ENCODE data around the gene FBLN2. TPM values are rescaled to one million over a fixed set of nuclear protein-coding genes. Genes with fewer than 3 reads are reported as not detected.

The FBLN2 gene
- total RNA-seq, 4 donors from 2014 or later: 85.9 to 187 (median 117) TPM

DNA sequence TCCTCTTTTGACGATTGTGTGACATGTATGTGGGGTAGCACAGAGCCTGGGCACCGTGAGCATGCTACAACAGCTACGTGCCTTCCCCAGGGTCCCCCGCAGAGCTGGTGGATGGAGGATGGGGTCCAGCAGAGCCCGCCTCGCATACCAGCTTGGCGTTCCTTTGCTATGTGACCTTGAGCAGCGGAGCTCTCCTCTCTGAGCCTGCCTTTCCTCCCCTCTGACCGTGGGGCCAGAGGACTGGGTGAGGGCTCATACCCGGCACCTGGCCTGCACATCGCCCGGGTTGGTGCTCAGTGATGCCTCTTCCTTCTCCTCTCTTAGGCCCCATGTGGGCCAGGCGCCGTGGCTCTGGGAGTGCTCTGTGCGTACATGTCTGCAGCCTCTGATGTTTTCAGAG is 73.4 kb downstream of the FBLN2 start:
- ATAC-seq: no peak
- no peaks in the 10 kb centered on the region for H3K9me3 ChIP-seq
- no peaks in the 10 kb centered on the region for H3K27me3 ChIP-seq
- no peak overlapping the region for H3K4me3 ChIP-seq
- H3K27ac ChIP-seq: no peak overlapping the region
- peaks cover 0 to 42% of the 10 kb centered on the region in 2 donors for H3K36me3 ChIP-seq
- TF ChIP-seq, protein P1, sequence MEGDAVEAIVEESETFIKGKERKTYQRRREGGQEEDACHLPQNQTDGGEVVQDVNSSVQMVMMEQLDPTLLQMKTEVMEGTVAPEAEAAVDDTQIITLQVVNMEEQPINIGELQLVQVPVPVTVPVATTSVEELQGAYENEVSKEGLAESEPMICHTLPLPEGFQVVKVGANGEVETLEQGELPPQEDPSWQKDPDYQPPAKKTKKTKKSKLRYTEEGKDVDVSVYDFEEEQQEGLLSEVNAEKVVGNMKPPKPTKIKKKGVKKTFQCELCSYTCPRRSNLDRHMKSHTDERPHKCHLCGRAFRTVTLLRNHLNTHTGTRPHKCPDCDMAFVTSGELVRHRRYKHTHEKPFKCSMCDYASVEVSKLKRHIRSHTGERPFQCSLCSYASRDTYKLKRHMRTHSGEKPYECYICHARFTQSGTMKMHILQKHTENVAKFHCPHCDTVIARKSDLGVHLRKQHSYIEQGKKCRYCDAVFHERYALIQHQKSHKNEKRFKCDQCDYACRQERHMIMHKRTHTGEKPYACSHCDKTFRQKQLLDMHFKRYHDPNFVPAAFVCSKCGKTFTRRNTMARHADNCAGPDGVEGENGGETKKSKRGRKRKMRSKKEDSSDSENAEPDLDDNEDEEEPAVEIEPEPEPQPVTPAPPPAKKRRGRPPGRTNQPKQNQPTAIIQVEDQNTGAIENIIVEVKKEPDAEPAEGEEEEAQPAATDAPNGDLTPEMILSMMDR (IDR thresholded peaks at IDR 0.05): no peak
- TF ChIP-seq POLR2AphosphoS5 (IDR thresholded peaks at IDR 0.05) (no peak), POLR2A (IDR thresholded peaks at IDR 0.05) (no peak), EP300 (IDR thresholded peaks at IDR 0.05) (no peak)
- no CpG with 5 or more reads among the region's 15 CpGs for WGBS, 2 donors (ENCODE audit: low coverage in 1 of 2)
- no peaks in the 10 kb centered on the region for H3K4me1 ChIP-seq

DNA sequence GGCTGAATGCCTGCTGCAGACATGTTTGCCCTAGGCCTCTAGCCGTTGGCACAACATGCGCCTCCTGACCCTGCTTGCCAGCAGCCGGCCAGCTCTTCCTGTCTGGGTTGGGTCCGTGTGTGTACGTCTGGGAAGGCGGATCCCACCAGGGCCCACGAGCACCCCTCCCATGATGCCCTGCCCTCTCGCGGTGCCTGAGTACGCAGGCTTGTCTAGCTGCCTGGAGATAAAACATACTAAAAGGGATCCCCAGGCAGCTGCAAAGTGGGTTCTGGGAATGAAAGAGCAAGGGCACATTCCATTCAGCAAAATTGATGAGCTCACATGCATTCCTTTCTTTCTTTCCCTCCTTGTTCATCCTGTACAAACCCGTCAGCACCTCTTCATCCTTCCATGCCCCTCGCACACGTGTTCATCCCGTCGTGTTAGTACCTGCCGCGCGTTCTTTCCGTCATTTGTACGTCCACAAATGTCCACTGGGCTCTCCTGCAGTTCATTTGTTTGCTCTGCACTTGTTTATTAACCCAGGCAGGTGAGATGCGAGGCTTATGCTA is 74.3 kb downstream of the FBLN2 start:
- H3K4me1 ChIP-seq: no peaks in the 10 kb centered on the region
- no peak overlapping the region for H3K27ac ChIP-seq
- WGBS, 2 donors (ENCODE audit: low coverage in 1 of 2): 48 to 62% methylated on average over 10 to 11 of the region's 21 CpGs

DNA sequence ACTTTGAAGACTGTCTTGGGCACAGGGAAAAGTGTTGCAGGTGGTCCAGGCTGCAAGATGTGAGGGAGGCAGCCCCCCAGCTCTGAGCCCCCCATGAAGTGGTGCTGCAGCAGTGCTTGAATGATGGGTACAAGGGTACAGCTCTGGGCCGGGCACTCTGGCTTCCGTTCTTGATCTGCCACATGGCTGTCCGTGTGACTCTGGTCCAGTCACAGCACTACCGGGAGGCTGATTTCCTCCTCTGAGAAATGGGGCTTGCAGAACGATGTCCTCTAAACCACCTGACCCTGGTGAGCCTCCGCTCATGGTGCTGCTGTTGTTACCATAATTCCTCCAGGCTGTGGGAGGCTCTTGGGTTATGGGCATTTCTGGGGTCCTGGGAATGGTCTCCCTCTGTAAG is 75.1 kb downstream of the FBLN2 start:
- ATAC-seq: no peak
- H3K36me3 ChIP-seq: peaks cover 0 to 37% of the 10 kb centered on the region in 2 donors

More for the DNA sequence above, 74.3 kb downstream of the FBLN2 start:
- peaks cover 0 to 39% of the 10 kb centered on the region in 2 donors for H3K36me3 ChIP-seq
- no peak overlapping the region for H3K4me3 ChIP-seq
- TF ChIP-seq EP300 (IDR thresholded peaks at IDR 0.05) (no peak), POLR2AphosphoS5 (IDR thresholded peaks at IDR 0.05) (no peak), POLR2A (IDR thresholded peaks at IDR 0.05) (no peak)
- TF ChIP-seq, protein P1 (IDR thresholded peaks at IDR 0.05): no peak
- H3K27me3 ChIP-seq: no peaks in the 10 kb centered on the region
- H3K9me3 ChIP-seq: no peaks in the 10 kb centered on the region
- peak; percentile 39 for ATAC-seq

DNA sequence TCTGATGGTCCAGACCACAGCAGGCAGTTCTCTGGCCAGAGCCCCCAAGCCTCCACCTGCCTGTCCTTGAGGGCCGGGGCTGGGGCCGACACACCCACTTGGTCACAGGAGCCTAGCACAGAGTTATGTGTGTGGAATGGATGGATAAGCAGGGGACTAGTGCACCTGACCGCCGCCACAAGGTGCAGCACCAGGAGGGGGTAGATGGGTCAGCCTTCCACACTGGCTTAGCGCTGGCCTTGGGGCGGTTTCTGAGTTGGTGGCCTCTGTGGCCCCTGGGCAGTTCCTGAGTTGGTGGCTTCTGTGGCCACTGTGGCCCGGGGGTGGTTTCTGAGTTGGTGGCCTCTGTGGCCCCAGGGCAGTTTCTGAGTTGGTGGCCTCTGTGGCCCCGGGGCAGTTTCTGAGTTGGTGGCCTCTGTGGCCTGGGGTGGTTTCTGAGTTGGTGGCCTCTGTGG is 75.8 kb downstream of the FBLN2 start:
- no peak for TF ChIP-seq POLR2A (IDR thresholded peaks at IDR 0.05)
- no peak for TF ChIP-seq EP300 (IDR thresholded peaks at IDR 0.05)
- no peak for TF ChIP-seq POLR2AphosphoS5 (IDR thresholded peaks at IDR 0.05)
- TF ChIP-seq, protein P1 (IDR thresholded peaks at IDR 0.05): no peak
- H3K27ac ChIP-seq: no peak overlapping the region
- H3K4me3 ChIP-seq: no peak overlapping the region
- peaks cover 0 to 36% of the 10 kb centered on the region in 2 donors for H3K36me3 ChIP-seq
- no peaks in the 10 kb centered on the region for H3K9me3 ChIP-seq
- no peaks in the 10 kb centered on the region for H3K4me1 ChIP-seq
- no peaks in the 10 kb centered on the region for H3K27me3 ChIP-seq
- no CpG with 5 or more reads among the region's 8 CpGs for WGBS, 2 donors (ENCODE audit: low coverage in 1 of 2)
- no peak for ATAC-seq

More for the DNA sequence above, 75.1 kb downstream of the FBLN2 start:
- no peak overlapping the region for H3K4me3 ChIP-seq
- no peak overlapping the region for H3K27ac ChIP-seq
- H3K9me3 ChIP-seq: no peaks in the 10 kb centered on the region
- WGBS, 2 donors (ENCODE audit: low coverage in 1 of 2): 75 to 80% methylated on average over 2 of the region's 6 CpGs
- no peaks in the 10 kb centered on the region for H3K27me3 ChIP-seq
- TF ChIP-seq EP300 (IDR thresholded peaks at IDR 0.05) (no peak), POLR2A (IDR thresholded peaks at IDR 0.05) (no peak), POLR2AphosphoS5 (IDR thresholded peaks at IDR 0.05) (no peak)
- TF ChIP-seq, protein P1 (IDR thresholded peaks at IDR 0.05): no peak
- no peaks in the 10 kb centered on the region for H3K4me1 ChIP-seq

DNA sequence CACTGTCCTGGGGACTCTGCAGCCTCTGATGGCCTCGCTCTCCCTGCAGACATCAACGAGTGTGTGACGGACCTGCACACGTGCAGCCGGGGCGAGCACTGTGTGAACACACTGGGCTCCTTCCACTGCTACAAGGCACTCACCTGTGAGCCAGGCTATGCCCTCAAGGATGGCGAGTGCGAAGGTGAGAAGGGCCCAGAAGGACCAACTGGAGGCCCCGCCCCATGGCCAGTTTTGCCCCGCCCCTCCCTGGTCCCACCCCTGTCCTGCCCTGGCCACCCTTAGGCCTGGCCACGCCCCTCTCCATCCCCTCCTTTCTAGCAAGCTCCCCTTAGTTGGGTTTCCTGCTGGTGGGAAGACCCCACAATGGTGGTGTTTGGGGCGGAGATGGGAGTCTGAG is 77.5 kb downstream of the FBLN2 start:
- Histone ChIP-seq H3K27me3 (no peaks in the 10 kb centered on the region), H3K4me1 (no peaks in the 10 kb centered on the region), H3K36me3 (peaks cover 0 to 38% of the 10 kb centered on the region in 2 donors), H3K27ac (no peak overlapping the region), H3K9me3 (no peaks in the 10 kb centered on the region), H3K4me3 (no peak overlapping the region)
- 80% methylated on average over 1 of the region's 12 CpGs; no CpG with 5 or more reads in 1 of the 2 donors for WGBS, 2 donors (ENCODE audit: low coverage in 1 of 2)
- no peak for ATAC-seq
- TF ChIP-seq POLR2AphosphoS5 (IDR thresholded peaks at IDR 0.05) (no peak), POLR2A (IDR thresholded peaks at IDR 0.05) (no peak), EP300 (IDR thresholded peaks at IDR 0.05) (no peak)
- TF ChIP-seq, protein P1 (IDR thresholded peaks at IDR 0.05): no peak

Measured in gastroesophageal sphincter (tissue), 4 donors.